Neural cell (in vitro differentiated cells): ENCODE measurements around the gene NT5DC3. TPM values are rescaled to one million over a fixed set of nuclear protein-coding genes. Genes with fewer than 3 reads are reported as not detected.

ENCODE experiments used
- H2AFZ ChIP-seq: fragments of 200-600, 300-800 bp; sonication (generic), shearing (Covaris generic); 2 replicates; pipeline ENCODE4 v1.6.0; 2014; ENCODE audit warnings: low read depth, mild to moderate bottlenecking, antibody characterized with exemption, low read length, moderate library complexity
- H3F3A ChIP-seq: fragments of 200-600 bp; shearing (Covaris generic); 2 replicates; pipeline ENCODE4 v1.6.1; 2016; ENCODE audit warnings: mild to moderate bottlenecking, moderate library complexity, mixed read lengths, antibody characterized with exemption, low read length; ENCODE audit not compliant: insufficient read depth, poor library complexity, severe bottlenecking
- H3K27ac ChIP-seq: fragments of 200-600, 300-800 bp; sonication (generic), shearing (Covaris generic); 2 replicates; pipeline ENCODE4 v1.5.1; 2014; ENCODE audit warnings: mild to moderate bottlenecking, low read length, moderate library complexity
- H3K27me3 ChIP-seq: fragments of 300-800, 200-600 bp; sonication (generic), shearing (Covaris generic); 2 replicates; pipeline ENCODE4 v1.6.0; 2014; ENCODE audit warnings: mild to moderate bottlenecking, low read depth, low read length, moderate library complexity; ENCODE audit not compliant: insufficient read depth
- H3K36me3 ChIP-seq: fragments of 300-800, 200-600 bp; sonication (generic), shearing (Covaris generic); 2 replicates; pipeline ENCODE4 v1.5.1; 2014; ENCODE audit warnings: mild to moderate bottlenecking, antibody characterized with exemption, low read length, moderate library complexity; ENCODE audit not compliant: insufficient read depth
- H3K4me2 ChIP-seq: fragments of 300-800, 200-600 bp; sonication (generic), shearing (Covaris generic); 2 replicates; pipeline ENCODE4 v1.6.0; 2014; ENCODE audit warnings: mild to moderate bottlenecking, low read length
- H3K4me3 ChIP-seq: fragments of 300-800, 200-600 bp; sonication (generic), shearing (Covaris generic); 2 replicates; pipeline ENCODE4 v1.5.1; 2014; ENCODE audit warnings: mild to moderate bottlenecking, low read length, moderate library complexity
- H3K79me2 ChIP-seq: fragments of 200-600 bp; shearing (Covaris generic); replicated peaks from 2 replicates; pipeline ENCODE4 v1.6.0; 2014; ENCODE audit warnings: mild to moderate bottlenecking, low read length, moderate library complexity; ENCODE audit not compliant: insufficient read depth
- H3K9ac ChIP-seq: fragments of 300-800, 200-600 bp; sonication (generic), shearing (Covaris generic); 2 replicates; pipeline ENCODE4 v1.6.1; 2016; ENCODE audit warnings: mild to moderate bottlenecking, low read length, mixed read lengths
- H3K9me2 ChIP-seq: fragments of 200-600 bp; shearing (Covaris generic); 2 replicates; pipeline ENCODE4 v1.6.1; 2016; ENCODE audit warnings: mild to moderate bottlenecking, low read length, mixed read lengths; ENCODE audit not compliant: insufficient read depth
- H3K9me3 ChIP-seq: fragments of 200-600, 300-800 bp; sonication (generic), shearing (Covaris generic); 2 replicates; pipeline ENCODE4 v1.6.1; 2016; ENCODE audit warnings: mild to moderate bottlenecking, mixed run types, low read length, moderate library complexity, mixed read lengths
- H4K20me1 ChIP-seq: fragments of 200-600 bp; shearing (Covaris generic); 2 replicates; pipeline ENCODE4 v1.6.1; 2016; ENCODE audit warnings: mild to moderate bottlenecking, mixed run types; ENCODE audit not compliant: insufficient read depth
- CTCF ChIP-seq: fragments of 450-650 bp; IDR thresholded peaks from 2 replicates; pipeline ENCODE4 v1.5.1; 2014; ENCODE audit warnings: antibody characterized with exemption, mild to moderate bottlenecking, moderate library complexity; ENCODE audit not compliant: poor library complexity, severe bottlenecking
- EP300 ChIP-seq: fragments of 450-650 bp; conservative IDR thresholded peaks from 2 replicates; pipeline ENCODE4 v1.6.1; 2014; ENCODE audit warnings: antibody characterized with exemption, mild to moderate bottlenecking, moderate library complexity; ENCODE audit not compliant: poor library complexity, severe bottlenecking
- EZH2 ChIP-seq: fragments of 200-600, 300-800 bp; shearing (Covaris generic), sonication (generic); IDR thresholded peaks from 2 replicates; pipeline ENCODE4 v1.6.1; 2014; ENCODE audit warnings: antibody characterized with exemption, low read length, borderline replicate concordance, mild to moderate bottlenecking; ENCODE audit not compliant: insufficient read depth, poor library complexity, severe bottlenecking
- MXI1 ChIP-seq: fragments of 450-650 bp; conservative IDR thresholded peaks from 2 replicates; pipeline ENCODE4 v1.6.1; 2014; ENCODE audit warnings: antibody characterized with exemption, mild to moderate bottlenecking; ENCODE audit not compliant: poor library complexity, severe bottlenecking
- POLR2AphosphoS5 ChIP-seq: IDR thresholded peaks from 2 replicates; pipeline ENCODE4 v1.6.1; 2012
- RAD21 ChIP-seq: fragments of 450-650 bp; conservative IDR thresholded peaks from 2 replicates; pipeline ENCODE4 v1.6.1; 2014; ENCODE audit warnings: antibody characterized with exemption, mild to moderate bottlenecking, moderate library complexity
- REST ChIP-seq: IDR thresholded peaks from 2 replicates; pipeline ENCODE4 v1.6.1; 2012; ENCODE audit warnings: borderline replicate concordance
- SMC3 ChIP-seq: fragments of 450-650 bp; conservative IDR thresholded peaks from 2 replicates; pipeline ENCODE4 v1.6.1; 2014; ENCODE audit warnings: antibody characterized with exemption, mild to moderate bottlenecking, moderate library complexity; ENCODE audit not compliant: poor library complexity
- TAF1 ChIP-seq: IDR thresholded peaks from 2 replicates; pipeline ENCODE4 v1.6.1; 2012; ENCODE audit warnings: low read depth
- polyA plus RNA-seq: library from polyadenylated mRNA; depleted of rRNA; stranded (reverse); fragments of >200 nt; gene quantifications from 2 replicates; pipeline ENCODE4 v1.2.3, GENCODE V29; 2014

The NT5DC3 gene
- polyA plus RNA-seq, 1 donor from 2014 or later, result 4.0 TPM

- no peak overlapping the region for H2AFZ ChIP-seq
- no peak overlapping the region for H3K4me2 ChIP-seq
- TF ChIP-seq EP300, result no peak
- H3K79me2 ChIP-seq, result no peaks in the 10 kb centered on the region
- H3K9me3 ChIP-seq, result no peaks in the 10 kb centered on the region
- no peaks in the 10 kb centered on the region for H3K9me2 ChIP-seq
- no peaks in the 10 kb centered on the region for H3K36me3 ChIP-seq
- no peak overlapping the region for H3K4me3 ChIP-seq
- no peaks in the 10 kb centered on the region for H4K20me1 ChIP-seq
- H3K27me3 ChIP-seq, result no peaks in the 10 kb centered on the region
- no peak overlapping the region for H3K27ac ChIP-seq
- H3F3A ChIP-seq, result no peaks in the 10 kb centered on the region
- H3K9ac ChIP-seq, result no peak overlapping the region
These were observed 45.3 kb upstream of the NT5DC3 start for GRCh38 chr12:103886195-103886797.

- Histone ChIP-seq H3K27ac (no peak overlapping the region), H3K9me2 (no peaks in the 10 kb centered on the region), H3K9me3 (no peaks in the 10 kb centered on the region), H3F3A (no peaks in the 10 kb centered on the region), H2AFZ (no peak overlapping the region), H3K4me3 (no peak overlapping the region), H3K79me2 (no peaks in the 10 kb centered on the region), H3K36me3 (no peaks in the 10 kb centered on the region), H3K9ac (no peak overlapping the region), H3K4me2 (no peak overlapping the region), H4K20me1 (no peaks in the 10 kb centered on the region), H3K27me3 (no peaks in the 10 kb centered on the region)
- TF ChIP-seq SMC3 (peak; percentile 61), CTCF (peak; percentile 63), RAD21 (peak; percentile 69), TAF1 (no peak)
These were observed 43.3 kb upstream of the NT5DC3 start for GRCh38 chr12:103884316-103884715.

- H3K9ac ChIP-seq, result no peak overlapping the region
- H3K27me3 ChIP-seq, result no peaks in the 10 kb centered on the region
These were observed 42.9 kb upstream of the NT5DC3 start for GRCh38 chr12:103883908-103884307.

More at GRCh38 chr12:103883908-103884307, 42.9 kb upstream of the NT5DC3 start:
- Histone ChIP-seq H3K79me2 (no peaks in the 10 kb centered on the region), H2AFZ (no peak overlapping the region), H3K9me3 (no peaks in the 10 kb centered on the region), H3K4me3 (no peak overlapping the region), H3K36me3 (no peaks in the 10 kb centered on the region), H3K4me2 (no peak overlapping the region), H3K9me2 (no peaks in the 10 kb centered on the region), H3F3A (no peaks in the 10 kb centered on the region), H3K27ac (no peak overlapping the region), H4K20me1 (no peaks in the 10 kb centered on the region)
- no peak for TF ChIP-seq POLR2AphosphoS5
- TF ChIP-seq SMC3, result no peak
- TF ChIP-seq REST, result no peak
- no peak for TF ChIP-seq EP300
- no peak for TF ChIP-seq CTCF
- no peak for TF ChIP-seq MXI1
- TF ChIP-seq EZH2, result no peak
- no peak for TF ChIP-seq RAD21
- no peak for TF ChIP-seq TAF1
